HCT116 (cell line): ENCODE results near the gene AMACR. TPM values are rescaled to one million over a fixed set of nuclear protein-coding genes. Genes with fewer than 3 reads are reported as not detected.
"Not testable (repeated sequence)": the region's sequence is repeated elsewhere in the genome, so short reads cannot be mapped to it uniquely, and the experiment has no call there.

Experiments
- ATAC-seq: fragments of 200-7000 bp; cut with Tn5 transposase; 2 replicates; pipeline ENCODE4 v1.9.1; 2020; ENCODE audit warnings: mild to moderate bottlenecking, moderate library complexity
- BruUV-seq: library from RNA; stranded (reverse); fragments of 400-500 nt; replicated peaks from 2 replicates; lab custom pipeline; 2021; lab: Mats Ljungman, UMichigan
- CTCF ChIA-PET: fragments of 300-600 bp; sonication (Branson Sonifier 250); formaldehyde crosslinking; loops from one replicate; lab custom pipeline; 2021; ENCODE audit warnings: antibody characterized with exemption; lab: Charles Lee
- POLR2A ChIA-PET: fragments of 300-600, 350-600 bp; sonication (Branson Sonifier 250); formaldehyde crosslinking; loops from one replicate; lab custom pipeline; 2021; ENCODE audit warnings: antibody characterized with exemption; lab: Charles Lee
- RAD21 ChIA-PET, 2 experiments: fragments of 300-600 bp; sonication (Branson Sonifier 250); formaldehyde crosslinking; loops; one replicate each; lab custom pipeline; 2023; ENCODE audit warnings: low total read pairs in 2 of 2; ENCODE audit not compliant: uncharacterized antibody in 2 of 2, unreplicated experiment in 2 of 2, low non-redundant PET in 1 of 2; lab: Charles Lee
- DNase-seq: peaks from one replicate; pipeline ENCODE4 v3.0.0-alpha.2; 2010; ENCODE audit warnings: low read depth, low spot score
- H2AFZ ChIP-seq: fragments of 200-600 bp; shearing (Covaris generic), sonication (generic); 2 replicates; pipeline ENCODE4 v1.6.1; 2017; ENCODE audit warnings: low read depth, mixed run types, mixed read lengths, antibody characterized with exemption, low read length; ENCODE audit not compliant: poor library complexity, severe bottlenecking
- H3K27ac ChIP-seq: 2 replicates; pipeline ENCODE4 v1.5.1; 2012; ENCODE audit warnings: low read depth, low read length
- H3K27me3 ChIP-seq: fragments of 200-600 bp; sonication (generic); 2 replicates; pipeline ENCODE4 v1.6.1; 2016; ENCODE audit warnings: mixed run types, low read length, mixed read lengths; ENCODE audit not compliant: insufficient read depth
- H3K36me3 ChIP-seq, 2 experiments: fragments of 200-500 bp in 1 of 2; fragments of 200-600 bp in 1 of 2; sonication (Bioruptor generic) in 1 of 2; sonication (generic) in 1 of 2; 2 replicates each; pipeline versions ENCODE4 v1.5.1 to v1.6.1; 2014 to 2016; ENCODE audit warnings: low read length in 2 of 2, inconsistent platforms in 1 of 2, mixed read lengths in 1 of 2, mixed run types in 1 of 2; ENCODE audit not compliant: insufficient read depth in 2 of 2, control insufficient read depth in 1 of 2
- H3K4me1 ChIP-seq, 2 experiments: fragments of 200-600 bp in 1 of 2; sonication (generic) in 1 of 2; 2 replicates each; pipeline versions ENCODE4 v1.5.1 to v1.6.1; 2012 to 2017; ENCODE audit warnings: low read length in 2 of 2, inconsistent platforms in 1 of 2, mild to moderate bottlenecking in 1 of 2, mixed read lengths in 1 of 2, mixed run types in 1 of 2, moderate library complexity in 1 of 2; ENCODE audit not compliant: insufficient read depth in 2 of 2, control insufficient read depth in 1 of 2
- H3K4me2 ChIP-seq: fragments of 200-600 bp; sonication (generic); 2 replicates; pipeline ENCODE4 v1.6.1; 2017; ENCODE audit warnings: mixed run types, low read length, mixed read lengths
- H3K4me3 ChIP-seq, 2 experiments: fragments of 200-600 bp in 1 of 2; sonication (generic) in 1 of 2; replicated peaks in 1 of 2; 2 replicates each; pipeline ENCODE4 v1.5.1; 2011 to 2016; ENCODE audit warnings: low read length in 2 of 2, control low read depth in 1 of 2, low read depth in 1 of 2, mild to moderate bottlenecking in 1 of 2, mixed read lengths in 1 of 2, mixed run types in 1 of 2
- H3K79me2 ChIP-seq: fragments of 200-600 bp; sonication (generic); 2 replicates; pipeline ENCODE4 v1.6.1; 2017; ENCODE audit warnings: mild to moderate bottlenecking, mixed run types, low read length, moderate library complexity, mixed read lengths; ENCODE audit not compliant: insufficient read depth
- H3K9ac ChIP-seq: fragments of 200-600 bp; sonication (generic); 2 replicates; pipeline ENCODE4 v1.6.1; 2016; ENCODE audit warnings: low read length, mixed read lengths
- H3K9me2 ChIP-seq: fragments of 200-600 bp; sonication (generic), shearing (Covaris generic); 2 replicates; pipeline ENCODE4 v1.6.1; 2017; ENCODE audit warnings: mixed run types, mild to moderate bottlenecking, moderate library complexity; ENCODE audit not compliant: insufficient read depth
- H3K9me3 ChIP-seq, 2 experiments: fragments of 200-500 bp in 1 of 2; fragments of 200-600 bp in 1 of 2; sonication (Bioruptor generic) in 1 of 2; sonication (generic) in 1 of 2; 2 replicates each; pipeline ENCODE4 v1.6.1; 2014 to 2017; ENCODE audit warnings: low read length in 2 of 2, mixed read lengths in 2 of 2, inconsistent platforms in 1 of 2, low read depth in 1 of 2, mild to moderate bottlenecking in 1 of 2, mixed run types in 1 of 2, moderate library complexity in 1 of 2; ENCODE audit not compliant: control insufficient read depth in 1 of 2, insufficient read depth in 1 of 2
- H4K20me1 ChIP-seq: fragments of 200-600 bp; sonication (generic), shearing (Covaris generic); 2 replicates; pipeline ENCODE4 v1.6.1; 2017; ENCODE audit warnings: mixed run types, mild to moderate bottlenecking, moderate library complexity; ENCODE audit not compliant: insufficient read depth
- CTCF ChIP-seq, 3 experiments: fragments of 200-600 bp in 1 of 3; sonication (generic) in 1 of 3; IDR thresholded peaks in 2 of 3; conservative IDR thresholded peaks in 1 of 3; 2 replicates each; pipeline ENCODE4 v1.5.1; 2012 to 2017; ENCODE audit warnings: low read depth in 2 of 3, low read length in 2 of 3, antibody characterized with exemption in 1 of 3, borderline replicate concordance in 1 of 3, control low read depth in 1 of 3, mild to moderate bottlenecking in 1 of 3, mixed read lengths in 1 of 3, mixed run types in 1 of 3, moderate library complexity in 1 of 3; ENCODE audit not compliant: insufficient read depth in 1 of 3
- EZH2 ChIP-seq: fragments of 200-600 bp; sonication (generic); IDR thresholded peaks from 2 replicates; pipeline ENCODE4 v1.6.1; 2017; ENCODE audit warnings: antibody characterized with exemption, mixed run types
- FOSL1 ChIP-seq: IDR thresholded peaks from 2 replicates; pipeline ENCODE4 v1.6.1; 2012; ENCODE audit warnings: low read depth
- SIN3A ChIP-seq: IDR thresholded peaks from 2 replicates; pipeline ENCODE4 v1.6.1; 2012; ENCODE audit warnings: low read depth
- YY1 ChIP-seq: IDR thresholded peaks from 2 replicates; pipeline ENCODE4 v1.6.1; 2011; ENCODE audit warnings: low read length, low read depth, moderate library complexity, mild to moderate bottlenecking; ENCODE audit not compliant: insufficient replicate concordance; ENCODE audit errors: extremely low read depth
- intact Hi-C: fragments of 100-400 bp; cut with micrococcal nuclease; formaldehyde crosslinking; loops from 2 replicates; pipeline ENCODE4 v1.10.0; 2022
- total RNA-seq: library from RNA; stranded (reverse); gene quantifications from one replicate; pipeline ENCODE4 v1.2.1, GENCODE V29; 2021; ENCODE audit not compliant: unreplicated experiment
- TF ChIP-seq, protein P1 (sequence below): IDR thresholded peaks from 2 replicates; pipeline ENCODE4 v1.6.1; 2012

The AMACR gene
- total RNA-seq, 1 experiment from 2014 or later: 4.3 TPM

- TF ChIP-seq CTCF (IDR thresholded peaks at IDR 0.05 in 2 of 3, conservative IDR thresholded peaks at IDR 0.05 in 1 of 3; ENCODE audit: borderline replicate concordance in 1 of 3, insufficient read depth in 1 of 3, low read depth in 2 of 3, low read length in 2 of 3) (no peak), EZH2 (no peak), SIN3A (no peak), YY1 (no peak), FOSL1 (no peak)
- TF ChIP-seq, protein P1, sequence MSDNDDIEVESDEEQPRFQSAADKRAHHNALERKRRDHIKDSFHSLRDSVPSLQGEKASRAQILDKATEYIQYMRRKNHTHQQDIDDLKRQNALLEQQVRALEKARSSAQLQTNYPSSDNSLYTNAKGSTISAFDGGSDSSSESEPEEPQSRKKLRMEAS: no peak
Measured at GRCh38 chr5:34011536-34011935, 3.7 kb upstream of the AMACR start (continued).

DNA sequence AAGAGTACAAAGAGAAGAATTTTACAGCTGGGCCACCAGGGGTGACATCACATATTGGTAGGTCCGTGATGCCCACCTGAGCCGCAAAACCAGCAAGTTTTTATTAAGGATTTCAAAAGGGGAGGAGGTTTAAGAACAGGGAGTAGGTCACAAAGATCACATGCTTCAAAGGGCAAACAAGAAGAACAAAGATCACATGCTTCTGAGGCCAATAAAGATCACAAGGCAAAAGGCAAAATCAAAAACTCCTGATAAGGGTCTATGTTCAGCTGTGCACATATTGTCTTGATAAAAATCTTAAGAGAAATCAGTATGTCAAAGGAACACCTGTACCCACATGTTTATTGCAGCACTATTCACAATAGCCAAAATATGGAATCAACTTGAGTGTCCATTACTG, 2.3 kb upstream of the AMACR start:
- H4K20me1 ChIP-seq, H3K9me2 ChIP-seq, H2AFZ ChIP-seq, RAD21 ChIA-PET, H3K9ac ChIP-seq, CTCF ChIA-PET, H3K9me3 ChIP-seq, H3K4me3 ChIP-seq, H3K27ac ChIP-seq, H3K27me3 ChIP-seq, H3K4me2 ChIP-seq, H3K36me3 ChIP-seq, H3K79me2 ChIP-seq, intact Hi-C loops, ATAC-seq, DNase-seq, H3K4me1 ChIP-seq, POLR2A ChIA-PET, BruUV-seq: not testable (repeated sequence)
